ENCODE data around the gene SRRD.
"Not testable (repeated sequence)": the region's sequence is repeated elsewhere in the genome, so short reads cannot be mapped to it uniquely, and the experiment has no call there.

Gene SRRD

DNA sequence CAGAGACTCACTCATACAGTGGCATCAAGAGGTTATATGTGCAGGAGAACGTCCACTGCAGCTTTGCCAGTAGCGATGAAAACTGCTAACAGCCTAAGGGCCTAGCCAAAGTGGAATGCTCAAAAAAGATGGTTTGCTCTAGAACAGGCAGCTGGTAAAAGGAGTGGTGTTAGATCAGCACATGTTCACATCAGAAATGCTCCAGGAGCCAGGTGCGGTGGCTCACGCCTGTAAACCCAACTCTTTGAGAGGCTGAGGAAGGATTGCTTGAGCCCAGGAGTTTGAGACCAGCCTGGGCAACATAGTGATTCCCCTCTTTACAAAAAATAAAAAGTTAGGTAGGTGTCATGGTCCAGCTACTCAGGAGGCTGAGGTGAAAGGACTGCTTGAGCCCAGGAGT is 38.9 kb downstream of the SRRD start:
- DNase-seq (ENCODE audit: low read depth), result no peak

- no peak for DNase-seq (ENCODE audit: low read depth)
Observed at GRCh38 chr22:26524870-26525269, 41.2 kb downstream of the SRRD start.

- DNase-seq (ENCODE audit: low read depth), result no peak
Observed at GRCh38 chr22:26525946-26526564, 42.4 kb downstream of the SRRD start.

DNA sequence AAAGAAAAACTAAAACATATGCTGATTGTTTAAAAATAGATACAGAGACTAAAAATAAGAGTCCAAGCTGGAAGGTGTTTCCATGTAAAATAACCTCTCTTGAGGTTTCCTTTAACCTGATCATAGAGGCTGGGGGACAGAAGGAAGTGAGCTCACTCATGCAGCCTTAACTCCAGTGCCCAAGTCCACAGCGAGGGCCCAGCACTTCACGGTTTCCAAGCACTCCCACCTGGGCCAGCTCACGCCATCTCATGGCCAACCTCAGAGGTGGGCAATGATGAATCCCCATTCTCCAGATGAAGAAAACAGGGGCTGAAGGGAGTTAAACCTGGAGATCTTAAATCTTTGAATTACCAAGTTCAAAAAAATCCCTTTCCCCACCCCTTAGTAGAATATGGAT is 43.5 kb downstream of the SRRD start:
- no peak for DNase-seq (ENCODE audit: low read depth)

GRCh38 chr22:26527574-26528465 is 44.1 kb downstream of the SRRD start:
- DNase-seq (ENCODE audit: low read depth), result no peak

DNA sequence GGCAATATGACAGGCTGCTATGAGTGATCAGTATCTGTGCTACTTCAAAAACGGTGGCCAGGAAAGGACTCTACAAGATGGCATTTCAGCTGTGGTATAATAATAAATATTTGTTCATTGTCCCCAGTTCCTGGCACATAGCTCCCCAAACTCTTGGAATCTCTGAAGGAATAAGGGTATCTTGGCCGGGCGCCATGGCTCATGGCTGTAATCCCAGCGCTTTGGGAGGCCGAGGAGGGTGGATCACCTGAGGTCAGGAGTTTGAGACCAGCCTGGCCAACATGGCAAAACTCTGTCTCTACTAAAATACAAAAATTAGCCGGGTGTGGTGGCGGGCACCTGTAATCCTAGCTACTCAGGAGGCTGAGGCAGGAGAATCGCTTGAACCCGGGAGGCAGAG is 44.8 kb downstream of the SRRD start:
- not testable (repeated sequence) for DNase-seq (ENCODE audit: low read depth)

DNA sequence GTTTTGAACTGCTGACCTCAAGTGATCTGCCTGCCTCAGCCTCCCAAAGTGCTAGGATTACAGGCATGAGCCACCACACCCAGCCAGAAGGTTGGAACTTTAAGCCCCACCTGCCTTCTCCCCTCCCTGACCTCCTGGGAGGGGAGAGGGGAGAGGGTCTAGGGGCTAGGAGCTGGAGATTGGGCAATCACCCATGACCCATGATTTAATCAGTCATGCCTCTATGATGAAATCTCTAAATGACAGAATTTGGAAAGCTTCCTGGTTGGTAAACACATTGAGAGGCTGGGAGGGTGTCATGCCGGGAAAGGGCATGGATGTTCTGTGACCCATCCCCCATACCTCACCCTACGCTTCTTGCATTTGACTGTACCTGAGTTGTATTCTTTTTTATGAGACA is 45.7 kb downstream of the SRRD start:
- peak; percentile 35 for DNase-seq (ENCODE audit: low read depth)

GRCh38 chr22:26534171-26534855 is 50.6 kb downstream of the SRRD start:
- DNase-seq (ENCODE audit: low read depth), result no peak

DNA sequence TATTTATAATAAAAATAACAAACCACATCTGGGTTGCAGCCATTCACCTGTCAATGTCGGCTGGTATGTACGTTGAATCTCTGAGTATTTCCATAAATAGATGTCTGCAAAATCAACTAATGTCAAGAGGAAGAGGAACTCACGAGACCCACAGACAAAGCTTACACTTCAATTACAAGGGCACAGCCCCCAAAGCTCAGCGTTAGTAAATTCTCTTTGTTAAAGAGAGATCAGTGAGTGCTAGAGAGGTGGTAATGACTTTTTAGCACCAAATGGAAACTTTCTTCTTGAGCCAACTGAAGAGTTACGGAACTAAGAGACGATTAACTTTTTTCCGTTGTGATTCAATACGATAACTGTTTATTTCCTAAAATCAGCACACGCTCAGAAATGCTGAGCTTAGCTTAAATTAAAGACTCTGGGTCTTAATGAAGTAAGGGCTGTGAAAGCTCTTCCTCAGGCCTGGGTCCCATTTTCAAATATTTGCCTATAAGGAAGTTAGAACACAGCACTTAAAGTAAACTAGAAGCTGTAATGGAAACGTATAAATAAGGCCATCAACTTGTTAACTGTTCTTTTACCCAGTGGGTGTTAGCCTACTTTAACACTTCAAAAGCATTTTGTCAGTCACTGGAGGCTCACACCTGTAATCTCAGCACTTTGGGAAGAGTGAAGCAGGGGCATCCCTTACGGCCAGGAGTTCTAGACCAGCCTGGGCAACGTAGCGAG is 51.4 kb downstream of the SRRD start:
- no peak for DNase-seq (ENCODE audit: low read depth)

DNA sequence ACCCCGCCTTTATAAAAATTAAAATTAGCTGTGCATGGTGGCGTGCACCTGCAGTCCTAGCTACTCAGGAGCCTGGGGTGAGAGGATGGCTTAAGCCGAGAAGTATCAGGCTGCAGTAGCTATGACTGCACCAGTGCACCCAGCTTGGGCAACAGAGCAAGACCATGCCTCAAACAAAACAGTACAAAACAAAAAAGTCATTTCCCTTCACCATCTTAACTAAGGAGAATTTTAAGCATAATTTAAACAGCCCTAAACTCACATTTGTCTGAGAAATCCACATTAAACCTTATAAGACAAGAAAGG is 51.9 kb downstream of the SRRD start:
- DNase-seq (ENCODE audit: low read depth), result no peak

DNA sequence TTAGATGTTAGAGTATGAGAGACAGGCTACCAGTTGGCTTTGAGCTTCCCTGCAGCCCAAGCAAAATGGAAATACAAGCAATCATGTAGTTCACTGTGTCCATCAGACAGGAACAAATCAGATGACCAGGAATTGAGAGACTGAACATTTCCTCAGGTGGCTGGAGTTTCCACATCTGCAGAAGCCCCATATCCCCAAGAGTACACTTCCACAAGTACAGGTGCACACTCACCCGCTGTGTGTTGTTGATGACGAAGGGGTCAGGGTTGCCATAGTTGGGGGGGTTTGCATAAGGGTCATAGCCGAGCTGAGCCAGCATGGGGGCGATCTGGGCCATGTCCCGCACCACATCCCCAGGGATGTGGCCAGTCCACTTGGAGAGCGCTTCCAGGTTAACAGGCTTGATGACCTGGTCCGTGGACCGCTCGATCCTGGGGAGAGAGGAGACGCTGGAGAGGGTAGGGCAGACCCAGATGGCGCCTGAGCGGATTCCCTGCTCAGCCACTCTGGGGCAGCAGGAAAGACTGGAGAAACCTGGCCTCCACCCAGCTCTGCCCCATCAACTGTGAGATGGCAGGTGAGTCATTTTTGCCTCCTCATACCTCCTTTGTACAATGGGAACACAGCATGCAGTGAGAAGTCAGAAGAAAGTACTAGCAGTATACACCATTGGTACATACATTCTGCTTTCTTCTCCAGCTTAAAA is 52.5 kb downstream of the SRRD start:
- no peak for DNase-seq (ENCODE audit: low read depth)

DNA sequence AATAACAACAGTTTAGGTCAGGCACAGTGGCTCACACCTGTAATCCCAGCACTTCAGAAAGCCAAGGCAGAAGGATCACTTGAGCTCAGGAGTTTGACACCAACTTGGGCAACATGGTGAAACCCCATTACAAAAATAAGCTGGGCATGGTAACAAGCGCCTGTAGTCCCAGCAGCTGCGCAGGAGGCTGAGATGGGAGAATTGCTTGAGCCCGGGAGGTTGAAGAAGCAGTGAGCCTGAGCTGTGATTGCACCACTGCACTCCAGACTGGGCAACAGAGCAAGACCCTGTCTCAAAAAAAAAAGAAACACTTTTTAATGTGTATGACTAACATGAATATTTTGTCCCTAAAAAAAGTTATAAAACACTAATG is 53.1 kb downstream of the SRRD start:
- DNase-seq (ENCODE audit: low read depth), result no peak

- no peak for DNase-seq (ENCODE audit: low read depth)
Observed at GRCh38 chr22:26540119-26540518, 56.4 kb downstream of the SRRD start.

DNA sequence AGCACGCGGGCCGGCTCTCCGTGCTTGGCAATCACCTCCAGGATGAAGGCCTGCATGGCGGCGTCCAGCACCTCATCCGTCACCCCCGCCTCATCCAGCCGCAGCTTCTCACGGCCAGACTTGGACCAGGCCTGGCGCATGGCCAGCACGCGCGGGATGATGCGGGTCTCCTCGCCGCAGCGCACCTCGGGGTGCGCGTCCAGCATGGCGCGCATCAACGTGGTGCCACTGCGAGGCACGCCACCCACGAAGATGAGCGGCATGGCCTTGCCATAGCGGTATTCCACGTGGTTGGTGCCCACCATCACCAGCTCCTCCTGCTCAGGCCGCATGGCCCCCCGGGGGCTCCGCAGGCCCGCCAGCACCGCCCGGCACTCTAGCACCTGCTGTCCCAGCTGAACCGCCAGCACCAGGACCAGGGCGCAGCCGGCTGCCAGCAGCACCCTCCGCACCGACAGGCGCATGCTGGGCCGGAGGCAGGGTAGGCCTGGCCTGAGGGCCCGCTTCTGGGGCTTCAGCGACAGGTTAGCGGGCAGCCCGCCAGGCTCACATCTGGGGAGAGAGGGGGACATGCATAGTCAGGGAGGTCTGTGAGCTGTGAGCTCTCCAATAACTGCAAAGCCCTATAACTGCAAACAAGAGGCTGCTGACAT is 57.6 kb downstream of the SRRD start:
- no peak for DNase-seq (ENCODE audit: low read depth)

DNA sequence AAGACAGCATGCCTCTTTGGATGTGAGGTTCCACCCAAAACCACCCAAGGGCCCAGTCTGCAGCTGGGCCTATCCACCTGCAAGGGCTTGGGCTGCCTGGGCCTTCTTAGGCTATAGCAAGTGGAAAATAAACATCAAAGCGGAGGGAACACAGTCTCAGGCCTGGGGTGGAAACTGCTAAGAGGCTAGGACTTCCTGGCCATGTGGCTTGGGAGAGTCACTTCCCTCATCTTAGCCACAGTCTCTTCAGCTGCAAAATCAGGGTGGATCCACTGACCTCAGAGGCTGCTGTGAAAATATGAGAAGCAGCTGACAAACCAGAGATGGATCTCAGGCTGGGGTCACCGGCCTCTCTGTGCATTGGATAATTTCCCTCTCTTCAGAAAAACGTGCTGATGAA is 59.2 kb downstream of the SRRD start:
- peak; percentile 26 for DNase-seq (ENCODE audit: low read depth)

Measured in EH (cell line).